ENCODE results near the gene B4GALT2.

GRCh38 chr1:43969746-43970466 is 9.1 kb upstream of the B4GALT2 start, which contains the start of gene DPH2:
- TF ChIP-seq, protein P1, sequence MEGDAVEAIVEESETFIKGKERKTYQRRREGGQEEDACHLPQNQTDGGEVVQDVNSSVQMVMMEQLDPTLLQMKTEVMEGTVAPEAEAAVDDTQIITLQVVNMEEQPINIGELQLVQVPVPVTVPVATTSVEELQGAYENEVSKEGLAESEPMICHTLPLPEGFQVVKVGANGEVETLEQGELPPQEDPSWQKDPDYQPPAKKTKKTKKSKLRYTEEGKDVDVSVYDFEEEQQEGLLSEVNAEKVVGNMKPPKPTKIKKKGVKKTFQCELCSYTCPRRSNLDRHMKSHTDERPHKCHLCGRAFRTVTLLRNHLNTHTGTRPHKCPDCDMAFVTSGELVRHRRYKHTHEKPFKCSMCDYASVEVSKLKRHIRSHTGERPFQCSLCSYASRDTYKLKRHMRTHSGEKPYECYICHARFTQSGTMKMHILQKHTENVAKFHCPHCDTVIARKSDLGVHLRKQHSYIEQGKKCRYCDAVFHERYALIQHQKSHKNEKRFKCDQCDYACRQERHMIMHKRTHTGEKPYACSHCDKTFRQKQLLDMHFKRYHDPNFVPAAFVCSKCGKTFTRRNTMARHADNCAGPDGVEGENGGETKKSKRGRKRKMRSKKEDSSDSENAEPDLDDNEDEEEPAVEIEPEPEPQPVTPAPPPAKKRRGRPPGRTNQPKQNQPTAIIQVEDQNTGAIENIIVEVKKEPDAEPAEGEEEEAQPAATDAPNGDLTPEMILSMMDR (IDR thresholded peaks at IDR 0.05; ENCODE audit: borderline replicate concordance, extremely low read depth, low read length, poor library complexity, severe bottlenecking), result no peak
- no peak for TF ChIP-seq EZH2 (IDR thresholded peaks at IDR 0.05; ENCODE audit: borderline replicate concordance, low read depth, low read length, severe bottlenecking)

Measured in DND-41 (cell line).